Adrenal gland (tissue), 12 donors: Measurements from ENCODE around the gene THBS2. TPM values are rescaled to one million over a fixed set of nuclear protein-coding genes. Genes with fewer than 3 reads are reported as not detected.
"Not testable (repeated sequence)": the region's sequence is repeated elsewhere in the genome, so short reads cannot be mapped to it uniquely, and the experiment has no call there.

Source experiments
- DNase-seq, 7 donors: peaks; one replicate each; pipeline ENCODE4 v3.0.0-alpha.2; 2019 to 2020
- H3K27ac ChIP-seq, 5 donors: fragments of 200-600 bp; sonication (generic) in 4 of 5; 1 replicate in 3 of 5; 2 replicates in 2 of 5; pipeline versions ENCODE4 v1.5.1 to v1.8.0; 2016 to 2020; ENCODE audit warnings: mild to moderate bottlenecking in 1 of 5
- H3K27me3 ChIP-seq: fragments of 200-600 bp; 2 replicates; pipeline ENCODE4 v1.8.0; 2021
- H3K36me3 ChIP-seq, 2 donors: fragments of 200-600 bp; replicated peaks in 1 of 2; 1 replicate in 1 of 2; 2 replicates in 1 of 2; pipeline versions ENCODE4 v1.5.1 to v1.8.0; 2018 to 2022
- H3K4me1 ChIP-seq, 2 donors: fragments of 200-600 bp; replicated peaks in 1 of 2; 1 replicate in 1 of 2; 2 replicates in 1 of 2; pipeline versions ENCODE4 v1.5.1 to v1.8.0; 2018 to 2021
- H3K4me3 ChIP-seq, 4 donors: fragments of 200-600 bp; sonication (generic) in 3 of 4; one replicate each; pipeline ENCODE4 v1.5.1; 2016 to 2018
- H3K9me3 ChIP-seq, 3 donors: fragments of 200-600 bp; sonication (generic) in 1 of 3; replicated peaks in 1 of 3; 1 replicate in 2 of 3; 2 replicates in 1 of 3; pipeline versions ENCODE4 v1.5.1 to v1.8.0; 2016 to 2021
- POLR2A ChIP-seq, 2 donors: fragments of 450-650 bp; IDR thresholded peaks; one replicate each; pipeline ENCODE4 v1.6.1; 2017; ENCODE audit warnings: antibody characterized with exemption in 2 of 2, mild to moderate bottlenecking in 2 of 2, moderate library complexity in 1 of 2
- WGBS, 4 donors: extraction: QIAGEN DNeasy Blood & Tissue Kit in 2 of 4; methylation state at CpG; one replicate each; pipeline versions ENCODE4 v1.1.5 to v1.1.7; 2013 to 2017; 5-methylcytosine and 5-hydroxymethylcytosine counted together
- intact Hi-C, 2 donors: fragments of 100-400 bp; cut with DNase I; formaldehyde crosslinking; loops; one replicate each; pipeline versions ENCODE4 v1.14.1 to v1.15.0; 2022 to 2023
- polyA plus RNA-seq, 3 donors: library from polyadenylated mRNA; stranded (reverse); fragments of 200-250 nt in 2 of 3; fragments of 350-450 nt in 1 of 3; fragmentation: Illumina TruSeq in 1 of 3; extraction: RNeasy Lipid Tissue Mini Kit (QIAGEN cat#74804) in 1 of 3; gene quantifications; one replicate each; pipeline ENCODE4 v1.2.3, GENCODE V29; 2013 to 2014
- total RNA-seq, 9 donors: library from RNA; depleted of rRNA in 4 of 9; stranded (reverse); fragments of >200 nt in 4 of 9; fragments of 120-200 nt in 1 of 9; fragmentation: NEBNext Ultra II Directional in 1 of 9; extraction: Animal tissue kit (Norgen Biotek cat#: 25700) in 1 of 9; gene quantifications; one replicate each; pipeline versions ENCODE4 v1.1.0 to v1.2.4, GENCODE V29; 2013 to 2023
- TF ChIP-seq, protein P1 (sequence below), 6 experiments: fragments of 450-650 bp in 4 of 6; fragments of 200-600 bp in 2 of 6; sonication (generic) in 1 of 6; IDR thresholded peaks; 1 replicate in 5 of 6; 2 replicates in 1 of 6; pipeline versions ENCODE4 v1.5.1 to v1.8.0; 2016 to 2021; ENCODE audit warnings: antibody characterized with exemption in 6 of 6, mild to moderate bottlenecking in 2 of 6, moderate library complexity in 1 of 6
- donor health status: healthy with polysubstance abuse.
- donor health status: Bipolar disorder and iron deficiency.
- donor health status: DM: yes; HTN: yes; CAD: no.
- donor health status: DM: no; HTN: no; CAD: no.
- donor health status: DM: no; HTN: no; CAD: no.
- donor health status: DM: yes; HTN: yes; CAD: no.

The THBS2 gene
- total and polyA plus RNA-seq, 12 donors = 5.6 to 72.7 (median 14.8) TPM

DNA sequence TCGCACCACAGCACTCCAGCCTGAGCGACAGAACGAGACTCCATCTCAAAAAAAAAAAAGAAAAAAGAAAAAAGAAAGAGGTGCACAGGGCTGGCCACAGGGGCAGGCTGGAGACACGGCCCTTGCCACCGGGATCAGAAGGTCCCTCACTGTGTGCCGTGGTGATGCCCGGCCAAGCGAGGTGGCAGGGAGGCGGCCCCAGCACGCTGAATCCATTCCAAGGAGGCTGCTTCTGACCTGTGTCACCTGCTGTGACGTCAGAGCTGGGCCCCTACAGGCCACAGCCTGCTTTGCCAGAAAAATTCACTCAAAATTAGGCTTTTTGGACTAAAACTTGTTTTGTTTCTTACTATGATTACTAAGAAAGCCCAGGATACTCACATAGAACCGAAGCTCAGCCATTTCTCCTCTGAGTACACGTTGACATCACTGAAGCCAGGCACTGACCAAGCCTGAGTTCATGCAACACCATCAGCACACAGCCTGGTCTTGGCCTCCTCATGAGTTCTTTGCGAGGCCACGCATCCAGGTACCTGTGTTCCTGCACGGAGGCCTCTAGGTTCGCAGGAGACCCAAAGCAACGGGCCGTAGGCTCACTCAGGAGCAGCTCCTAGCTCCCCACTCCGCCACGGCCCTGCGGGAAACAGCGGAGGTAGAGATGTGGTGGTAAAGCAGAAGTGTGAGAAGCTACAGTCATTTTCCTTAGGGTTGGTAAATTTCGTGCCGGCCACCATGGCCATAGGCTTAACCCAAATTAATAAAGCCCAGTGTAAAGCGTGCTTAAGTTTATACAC lies 67.8 kb downstream of the THBS2 start:
- no peaks in the 10 kb centered on the region for H3K36me3 ChIP-seq
- no peak overlapping the region for H3K4me3 ChIP-seq
- H3K9me3 ChIP-seq = no peaks in the 10 kb centered on the region
- TF ChIP-seq POLR2A (IDR thresholded peaks at IDR 0.05) = no peak
- TF ChIP-seq, protein P1, sequence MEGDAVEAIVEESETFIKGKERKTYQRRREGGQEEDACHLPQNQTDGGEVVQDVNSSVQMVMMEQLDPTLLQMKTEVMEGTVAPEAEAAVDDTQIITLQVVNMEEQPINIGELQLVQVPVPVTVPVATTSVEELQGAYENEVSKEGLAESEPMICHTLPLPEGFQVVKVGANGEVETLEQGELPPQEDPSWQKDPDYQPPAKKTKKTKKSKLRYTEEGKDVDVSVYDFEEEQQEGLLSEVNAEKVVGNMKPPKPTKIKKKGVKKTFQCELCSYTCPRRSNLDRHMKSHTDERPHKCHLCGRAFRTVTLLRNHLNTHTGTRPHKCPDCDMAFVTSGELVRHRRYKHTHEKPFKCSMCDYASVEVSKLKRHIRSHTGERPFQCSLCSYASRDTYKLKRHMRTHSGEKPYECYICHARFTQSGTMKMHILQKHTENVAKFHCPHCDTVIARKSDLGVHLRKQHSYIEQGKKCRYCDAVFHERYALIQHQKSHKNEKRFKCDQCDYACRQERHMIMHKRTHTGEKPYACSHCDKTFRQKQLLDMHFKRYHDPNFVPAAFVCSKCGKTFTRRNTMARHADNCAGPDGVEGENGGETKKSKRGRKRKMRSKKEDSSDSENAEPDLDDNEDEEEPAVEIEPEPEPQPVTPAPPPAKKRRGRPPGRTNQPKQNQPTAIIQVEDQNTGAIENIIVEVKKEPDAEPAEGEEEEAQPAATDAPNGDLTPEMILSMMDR (IDR thresholded peaks at IDR 0.05) = no peak
- H3K4me1 ChIP-seq = no peaks in the 10 kb centered on the region
- no peak overlapping the region for H3K27ac ChIP-seq
- H3K27me3 ChIP-seq = no peaks in the 10 kb centered on the region
- peak in 1 of 7 donors; percentile 39 for DNase-seq
- 87 to 94% (median 91%) methylated on average over 26 of the region's 26 CpGs for WGBS, 4 donors
- intact Hi-C loops = no loop called here

- 91 to 93% (median 93%) methylated on average over 11 to 20 of the region's 20 CpGs for whole genome bisulfite sequencing, 4 donors
- TF ChIP-seq, protein P1 (IDR thresholded peaks at IDR 0.05) = no peak
- no peak for TF ChIP-seq POLR2A (IDR thresholded peaks at IDR 0.05)
- Histone ChIP-seq H3K4me3 (no peak overlapping the region), H3K36me3 (no peaks in the 10 kb centered on the region), H3K27ac (no peak overlapping the region), H3K4me1 (no peaks in the 10 kb centered on the region), H3K27me3 (no peaks in the 10 kb centered on the region), H3K9me3 (no peaks in the 10 kb centered on the region)
- intact Hi-C loops = no loop called here
- DNase-seq = peak in 1 of 7 donors; percentile 34
Measured at GRCh38 chr6:169185011-169185521, 68.6 kb downstream of the THBS2 start.

DNA sequence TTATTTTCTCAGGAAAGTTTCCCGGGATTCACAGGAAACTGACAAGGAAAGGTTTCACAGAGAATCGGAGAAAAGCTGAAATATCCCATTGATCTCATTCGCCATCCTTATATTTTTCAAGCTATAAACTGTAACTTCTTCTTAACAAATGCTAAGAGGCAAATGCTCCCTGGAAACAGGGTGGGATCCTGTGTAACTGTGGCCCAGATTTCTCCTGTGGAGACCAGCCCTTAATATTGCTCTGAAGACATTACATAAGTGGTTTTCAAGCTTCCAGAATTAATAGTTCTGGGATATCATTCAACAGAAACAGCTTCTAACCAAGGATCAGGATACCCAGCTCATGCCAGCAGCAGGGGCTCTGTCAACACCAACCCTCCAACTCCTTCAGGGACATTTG lies 69.2 kb downstream of the THBS2 start:
- Histone ChIP-seq H3K9me3 (no peaks in the 10 kb centered on the region), H3K36me3 (no peaks in the 10 kb centered on the region), H3K4me1 (no peaks in the 10 kb centered on the region), H3K4me3 (no peak overlapping the region), H3K27me3 (no peaks in the 10 kb centered on the region), H3K27ac (no peak overlapping the region)
- intact Hi-C loops = no loop called here
- WGBS, 4 donors = 90 to 95% (median 92%) methylated on average over 3 of the region's 3 CpGs
- TF ChIP-seq, protein P1 (IDR thresholded peaks at IDR 0.05) = no peak
- no peak for TF ChIP-seq POLR2A (IDR thresholded peaks at IDR 0.05)
- peak in 1 of 7 donors; percentile 11 for DNase-seq

- Histone ChIP-seq H3K36me3 (no peaks in the 10 kb centered on the region), H3K4me3 (no peak overlapping the region), H3K27me3 (no peaks in the 10 kb centered on the region), H3K4me1 (no peaks in the 10 kb centered on the region), H3K27ac (no peak overlapping the region), H3K9me3 (no peaks in the 10 kb centered on the region)
- DNase-seq = peak in 1 of 7 donors; percentile 9
- WGBS, 4 donors = 88 to 92% (median 90%) methylated on average over 5 to 8 of the region's 8 CpGs
- intact Hi-C loops = no loop called here
- TF ChIP-seq, protein P1 (IDR thresholded peaks at IDR 0.05) = no peak
- no peak for TF ChIP-seq POLR2A (IDR thresholded peaks at IDR 0.05)
Measured at GRCh38 chr6:169183233-169183632, 70.4 kb downstream of the THBS2 start.

GRCh38 chr6:169179831-169180230 lies 73.8 kb downstream of the THBS2 start:
- H3K27me3 ChIP-seq, H3K4me3 ChIP-seq, H3K4me1 ChIP-seq, H3K27ac ChIP-seq, H3K9me3 ChIP-seq, DNase-seq, H3K36me3 ChIP-seq, intact Hi-C loops: not testable (repeated sequence)
- 40 to 100% (median 90%) methylated on average over 1 of the region's 1 CpG for WGBS, 4 donors
